NCI-H2107 treated with DMSO at 0.1 percent for 48 hours (cell line): ENCODE results near the gene TPO.
"Not testable (repeated sequence)": the region's sequence is repeated elsewhere in the genome, so short reads cannot be mapped to it uniquely, and the experiment has no call there.

Source experiments
- DNase-seq: peaks from one replicate; lab custom pipeline; 2025; ENCODE audit not compliant: unreplicated experiment; lab: John Stamatoyannopoulos, UW

Gene TPO

DNA sequence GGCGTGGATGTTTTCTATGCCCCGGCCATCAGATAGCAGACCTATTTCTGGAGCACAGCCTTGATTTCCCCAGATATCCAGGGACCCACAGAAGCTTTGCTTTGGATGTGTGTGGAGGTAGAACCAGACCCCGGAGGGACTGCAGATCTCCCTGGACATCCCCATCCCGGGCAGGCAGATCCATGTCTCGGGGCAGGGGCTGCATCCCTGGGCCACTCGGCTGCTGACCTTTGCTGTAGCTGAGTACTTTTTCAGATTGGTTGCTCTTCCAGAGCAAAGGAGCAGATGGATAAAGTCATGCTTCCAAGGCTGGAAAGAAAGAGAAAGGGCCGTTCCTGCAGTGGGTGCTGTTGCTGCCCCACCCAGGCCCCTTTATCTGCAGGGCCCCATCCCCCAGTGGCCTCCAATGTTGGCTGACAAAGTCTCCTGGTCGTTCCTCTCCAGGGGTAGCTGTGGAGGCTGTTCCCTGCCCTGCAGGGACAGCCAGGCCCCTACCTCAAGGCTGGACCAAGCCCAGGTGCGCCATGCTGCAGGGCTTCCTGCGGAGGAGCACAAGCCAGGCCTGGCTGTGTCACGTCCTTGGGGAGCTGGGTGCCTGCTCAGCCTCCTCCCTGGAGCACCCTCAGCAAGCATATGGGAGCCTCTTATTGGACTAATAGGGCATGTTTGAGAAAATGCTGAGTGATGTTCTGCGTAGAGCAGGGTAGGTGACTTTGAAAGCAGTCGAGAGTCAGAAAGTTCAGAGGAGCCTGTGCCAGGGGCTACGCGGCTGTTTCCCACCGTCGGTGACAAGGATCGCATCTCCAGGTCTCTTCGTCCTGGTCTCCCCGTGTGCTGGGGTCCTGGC, 68.4 kb downstream of the TPO start:
- DNase-seq: no peak

DNA sequence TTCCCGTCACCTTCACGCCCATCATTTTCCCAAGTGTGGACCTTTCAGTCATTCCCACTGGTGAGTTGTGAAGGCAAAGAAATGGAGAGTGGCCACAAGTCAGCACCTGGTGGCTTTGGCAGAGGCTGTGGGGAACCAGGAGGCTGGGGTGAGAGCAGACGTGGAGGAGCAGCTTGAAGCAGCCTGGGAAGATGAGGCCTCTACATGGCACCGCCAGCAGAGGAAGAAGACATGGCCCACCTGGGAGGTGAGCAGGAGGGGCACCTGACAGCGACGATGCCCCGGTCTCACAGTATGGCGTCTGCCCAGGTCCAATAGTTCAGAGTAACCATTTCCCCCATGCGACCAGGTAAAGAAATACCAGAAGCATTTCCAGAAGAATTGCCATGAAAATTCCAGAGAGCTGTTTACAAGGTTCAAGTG, 69.0 kb downstream of the TPO start:
- DNase-seq: no peak

DNA sequence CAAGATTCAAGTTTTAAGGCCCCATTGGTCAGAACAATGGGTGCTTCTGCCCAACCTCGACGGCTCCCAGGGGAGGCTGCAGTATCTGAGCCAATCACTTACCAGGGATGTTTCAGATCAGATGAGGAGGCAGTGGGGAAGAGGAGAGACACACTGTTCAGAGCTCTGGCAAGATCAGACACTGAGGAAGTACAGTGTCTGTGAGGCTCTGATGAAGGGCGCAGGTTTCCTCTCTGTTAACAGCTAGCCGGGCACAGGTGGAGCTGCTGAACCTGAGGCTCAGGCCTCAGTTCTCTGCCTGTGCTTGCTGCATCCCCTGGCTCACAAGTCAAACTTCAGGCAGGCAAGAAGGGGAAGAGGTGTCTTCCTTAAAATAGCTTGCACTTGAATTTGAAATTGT, 69.7 kb downstream of the TPO start:
- DNase-seq: no peak

DNA sequence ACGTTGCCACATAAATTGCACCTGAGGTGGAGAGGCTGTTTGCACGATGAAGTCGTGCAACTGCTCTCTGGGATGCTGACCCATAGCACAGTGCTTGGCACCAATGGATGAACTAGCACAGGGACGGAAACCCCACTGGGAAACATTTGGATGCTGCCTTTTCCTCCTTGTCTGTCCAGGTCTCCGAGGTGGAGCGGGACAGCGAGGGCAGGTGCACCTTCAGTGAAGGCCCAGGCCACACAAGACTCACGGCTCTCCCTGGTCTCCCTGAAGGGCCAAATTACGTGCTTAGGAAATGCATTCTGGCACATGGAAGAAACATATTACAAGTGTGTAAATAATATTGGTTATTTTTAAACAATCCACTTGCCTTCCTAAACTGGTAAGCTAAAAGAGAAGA, 70.3 kb downstream of the TPO start:
- no peak for DNase-seq

DNA sequence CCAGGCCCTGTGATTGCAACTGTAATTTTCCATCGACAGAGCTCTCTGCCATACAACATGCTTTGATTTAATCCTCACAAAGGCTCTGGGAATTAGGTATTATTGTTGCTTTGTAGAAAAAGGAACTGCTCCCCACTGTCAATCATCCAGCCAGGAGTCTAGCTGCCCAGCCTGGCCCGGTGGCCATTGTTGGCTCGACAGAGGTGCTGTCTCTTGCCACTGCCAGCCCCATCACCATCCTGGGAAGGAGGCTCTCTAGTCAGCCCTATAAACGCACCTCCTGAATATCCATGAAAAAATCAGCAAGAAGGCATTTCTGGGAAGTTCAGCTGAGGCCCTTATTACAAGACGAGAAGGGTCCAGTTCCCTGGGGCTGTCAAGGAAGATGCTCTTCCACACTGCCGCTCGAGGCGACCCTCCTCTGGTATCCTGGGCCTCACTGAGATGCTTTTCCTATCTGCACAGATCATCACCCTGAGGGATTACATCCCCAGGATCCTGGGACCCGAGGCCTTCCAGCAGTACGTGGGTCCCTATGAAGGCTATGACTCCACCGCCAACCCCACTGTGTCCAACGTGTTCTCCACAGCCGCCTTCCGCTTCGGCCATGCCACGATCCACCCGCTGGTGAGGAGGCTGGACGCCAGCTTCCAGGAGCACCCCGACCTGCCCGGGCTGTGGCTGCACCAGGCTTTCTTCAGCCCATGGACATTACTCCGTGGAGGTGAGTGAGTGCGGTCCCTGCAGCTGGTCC, 71.0 kb downstream of the TPO start:
- no peak for DNase-seq

DNA sequence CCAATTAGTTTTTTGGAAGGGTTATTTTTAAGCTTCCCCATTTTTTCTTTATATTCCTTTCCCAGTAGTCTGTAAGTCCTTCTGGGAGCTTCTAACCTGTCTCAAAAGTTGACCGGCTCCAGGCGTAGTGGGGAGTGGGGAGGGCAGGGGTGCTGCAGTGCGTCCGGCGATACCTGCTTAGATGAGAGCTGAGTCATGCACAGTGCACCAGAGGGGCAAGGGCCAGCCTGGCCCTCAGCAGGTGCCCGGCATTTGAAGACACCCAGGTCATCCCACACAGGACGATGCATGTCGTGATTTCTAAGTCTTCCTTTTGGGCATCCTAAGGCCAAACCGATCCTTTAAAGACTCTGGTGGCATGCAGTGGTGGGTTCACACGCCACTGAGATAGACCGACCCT, 73.4 kb downstream of the TPO start:
- no peak for DNase-seq

DNA sequence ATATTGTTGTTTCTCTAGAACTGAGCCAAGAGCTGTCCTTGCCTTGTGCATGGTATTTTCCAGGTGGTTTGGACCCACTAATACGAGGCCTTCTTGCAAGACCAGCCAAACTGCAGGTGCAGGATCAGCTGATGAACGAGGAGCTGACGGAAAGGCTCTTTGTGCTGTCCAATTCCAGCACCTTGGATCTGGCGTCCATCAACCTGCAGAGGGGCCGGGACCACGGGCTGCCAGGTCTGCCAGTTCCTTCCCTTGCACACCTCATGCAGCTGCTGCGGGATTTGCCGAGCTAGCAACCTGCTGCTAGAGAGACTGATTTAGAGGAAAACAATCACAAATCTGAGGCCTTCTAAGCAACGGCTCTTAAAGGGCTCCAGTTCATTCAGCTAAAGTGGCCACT, 74.5 kb downstream of the TPO start:
- DNase-seq: no peak

DNA sequence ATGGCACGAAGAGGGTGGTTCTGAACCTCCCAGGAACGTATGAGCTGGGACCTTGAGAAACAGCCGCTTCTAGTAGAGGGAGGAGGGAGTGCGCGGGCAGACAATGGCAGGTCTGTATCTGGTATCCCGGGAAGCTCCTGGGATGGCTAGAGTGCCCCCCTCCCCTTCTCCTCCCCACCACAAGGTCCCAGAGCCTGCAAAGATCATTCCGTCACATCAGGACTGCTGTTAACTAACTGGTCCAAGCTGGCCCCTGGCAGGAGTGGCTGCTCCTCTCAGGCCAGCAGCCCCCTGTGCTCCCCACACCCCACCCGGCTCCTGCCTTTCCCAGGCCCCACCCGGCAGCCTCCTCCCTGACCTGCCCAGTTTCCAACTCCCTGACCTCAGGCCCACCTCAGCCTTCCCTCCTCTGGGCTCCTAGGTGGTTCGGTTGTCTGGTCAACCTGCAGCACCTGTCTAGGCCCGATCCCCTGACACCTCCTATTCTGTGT, 75.0 kb downstream of the TPO start:
- DNase-seq: no peak

DNA sequence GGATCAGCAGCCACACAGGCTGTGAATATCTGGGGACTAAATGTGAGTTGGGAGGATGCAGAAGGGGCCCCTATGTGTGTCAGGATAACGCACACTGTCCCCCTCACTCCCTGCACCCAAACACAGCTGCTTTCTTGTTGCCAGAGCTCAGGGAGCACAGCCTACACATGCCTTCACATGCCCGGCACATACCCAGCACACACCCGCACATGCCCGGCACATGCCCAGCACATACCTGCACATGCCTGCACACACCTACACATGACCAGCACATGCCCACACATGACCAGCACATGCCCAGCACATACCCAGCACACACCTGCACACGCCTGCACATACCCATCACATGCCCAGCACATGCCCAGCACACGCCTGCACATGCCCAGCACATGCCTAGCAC, 75.6 kb downstream of the TPO start:
- DNase-seq: no peak

DNA sequence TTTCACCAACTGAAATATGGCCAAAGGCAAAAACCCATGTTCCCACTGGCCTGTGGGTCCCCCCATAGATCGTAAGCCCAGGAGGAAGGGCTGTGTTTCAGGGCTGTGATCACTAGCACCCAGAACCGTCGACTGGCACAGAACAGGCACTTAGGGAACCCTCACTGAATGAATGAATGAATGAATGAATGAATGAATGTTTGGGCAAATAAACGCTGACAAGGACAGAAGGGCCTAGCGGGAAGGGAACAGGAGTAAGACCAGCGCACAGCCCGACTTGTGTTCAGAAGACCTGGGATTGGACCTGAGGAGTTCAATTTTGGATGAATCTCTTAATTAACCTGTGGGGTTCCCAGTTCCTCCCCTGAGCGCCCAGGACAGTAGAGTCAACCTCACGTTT, 76.2 kb downstream of the TPO start:
- no peak for DNase-seq

DNA sequence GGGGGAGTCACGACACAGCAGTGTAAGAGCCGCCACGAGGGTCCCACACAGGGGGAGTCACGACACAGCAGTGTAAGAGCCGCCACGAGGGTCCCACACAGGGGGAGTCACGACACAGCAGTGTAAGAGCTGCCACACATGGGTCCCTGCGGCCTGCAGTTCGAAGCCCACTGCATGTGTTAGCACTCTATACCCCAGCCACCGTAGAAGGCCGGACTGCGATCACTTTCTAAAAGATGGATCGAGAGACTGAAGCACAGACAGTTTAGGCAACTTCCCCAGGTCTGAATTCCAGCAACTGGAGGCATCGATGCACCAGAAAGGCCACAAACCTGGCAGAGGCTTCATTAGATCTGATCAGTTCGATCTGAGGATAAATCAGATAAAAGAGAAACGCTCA, 77.1 kb downstream of the TPO start:
- not testable (repeated sequence) for DNase-seq

DNA sequence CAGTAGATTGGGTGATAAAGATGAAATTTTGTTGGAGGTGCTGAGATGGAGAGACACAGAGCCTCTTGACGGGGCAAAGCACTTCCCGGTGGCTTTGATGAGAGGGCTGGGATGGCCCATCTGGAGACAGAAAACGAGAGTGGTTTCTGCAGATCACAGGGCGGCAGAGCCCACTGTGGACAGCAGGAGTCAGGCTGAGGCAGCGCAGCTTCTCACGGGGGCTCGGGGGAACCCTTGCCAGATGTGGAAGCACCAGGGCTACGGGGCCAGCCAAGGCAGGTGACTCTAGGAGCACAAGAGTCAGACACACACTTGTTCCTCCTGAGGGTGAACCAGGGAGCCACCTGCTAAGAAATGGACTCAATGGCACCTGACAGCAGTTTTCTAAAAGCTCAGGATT, 78.5 kb downstream of the TPO start:
- DNase-seq: no peak

DNA sequence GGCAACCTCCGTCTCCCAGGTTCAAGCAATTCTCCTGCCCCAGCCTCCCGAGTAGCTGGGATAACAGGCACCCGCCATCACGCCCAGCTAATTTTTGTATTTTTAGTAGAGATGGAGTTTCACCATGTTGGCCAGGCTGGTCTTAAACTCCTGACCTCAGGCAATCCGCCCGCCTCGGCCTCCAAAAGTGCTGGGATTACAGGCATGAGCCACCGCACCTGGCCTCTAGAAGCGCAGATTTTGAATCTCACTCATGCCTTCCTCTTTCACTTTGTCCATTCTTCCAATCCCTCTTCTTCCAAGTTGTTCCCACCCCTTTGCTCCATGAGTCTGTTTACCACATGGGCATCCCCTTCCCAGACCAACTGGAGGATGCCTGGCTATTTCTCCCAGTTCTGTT, 79.0 kb downstream of the TPO start:
- DNase-seq: not testable (repeated sequence)

DNA sequence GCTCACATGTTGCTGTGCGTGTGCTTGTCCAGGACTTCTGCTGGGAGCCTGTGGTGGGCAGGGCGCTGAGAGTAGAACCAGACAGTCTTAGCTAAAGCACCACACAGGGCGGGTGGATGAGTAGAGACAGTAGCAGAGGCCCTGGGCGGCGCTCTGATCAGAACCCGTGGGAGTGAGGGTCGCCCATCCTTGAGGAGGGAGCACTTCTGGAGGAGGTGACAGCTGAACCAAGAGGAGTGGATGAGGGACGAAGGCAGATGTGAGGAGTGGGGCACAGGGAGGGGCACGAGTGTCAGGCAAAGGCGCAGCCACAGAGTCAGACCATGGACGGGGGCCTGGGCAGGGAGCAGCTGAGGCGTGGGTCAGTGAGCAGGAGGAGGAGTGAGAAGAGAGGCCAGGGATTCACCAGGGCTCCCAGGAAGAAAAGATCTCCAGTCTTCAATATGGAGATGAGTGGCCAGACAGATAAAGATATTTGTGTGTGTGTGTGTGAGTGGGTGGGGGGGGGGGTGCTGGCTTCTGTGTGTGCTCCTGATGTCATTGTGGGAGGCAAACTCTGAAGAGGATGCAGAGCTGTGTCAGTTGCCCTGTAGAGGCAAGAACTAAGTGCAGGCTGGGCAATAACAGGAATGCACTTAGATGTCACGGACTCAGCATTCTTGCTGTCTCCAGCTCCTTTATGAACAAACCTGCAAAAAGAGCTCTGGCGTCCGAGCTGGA, 79.6 kb downstream of the TPO start:
- no peak for DNase-seq

DNA sequence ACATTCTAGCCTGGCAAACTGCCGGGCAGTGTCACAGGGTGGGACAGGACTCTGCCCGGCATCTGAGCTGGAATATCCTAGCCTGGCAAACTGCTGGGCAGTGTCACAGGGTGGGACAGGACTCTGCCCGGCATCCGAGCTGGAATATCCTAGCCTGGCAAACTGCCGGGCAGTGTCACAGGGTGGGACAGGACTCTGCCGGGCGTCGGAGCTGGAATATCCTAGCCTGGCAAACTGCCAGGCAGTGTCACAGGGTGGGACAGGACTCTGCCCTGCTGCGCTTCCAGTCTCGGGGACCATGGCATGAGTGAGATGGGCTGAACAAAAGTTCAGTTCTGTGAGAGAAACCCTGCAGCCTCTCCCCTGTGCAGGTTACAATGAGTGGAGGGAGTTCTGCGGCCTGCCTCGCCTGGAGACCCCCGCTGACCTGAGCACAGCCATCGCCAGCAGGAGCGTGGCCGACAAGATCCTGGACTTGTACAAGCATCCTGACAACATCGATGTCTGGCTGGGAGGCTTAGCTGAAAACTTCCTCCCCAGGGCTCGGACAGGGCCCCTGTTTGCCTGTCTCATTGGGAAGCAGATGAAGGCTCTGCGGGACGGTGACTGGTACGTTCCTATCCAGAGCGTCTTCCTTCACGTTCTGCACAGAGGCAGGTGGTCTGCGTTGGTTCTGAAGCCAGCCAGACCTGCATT, 80.3 kb downstream of the TPO start:
- DNase-seq: no peak

DNA sequence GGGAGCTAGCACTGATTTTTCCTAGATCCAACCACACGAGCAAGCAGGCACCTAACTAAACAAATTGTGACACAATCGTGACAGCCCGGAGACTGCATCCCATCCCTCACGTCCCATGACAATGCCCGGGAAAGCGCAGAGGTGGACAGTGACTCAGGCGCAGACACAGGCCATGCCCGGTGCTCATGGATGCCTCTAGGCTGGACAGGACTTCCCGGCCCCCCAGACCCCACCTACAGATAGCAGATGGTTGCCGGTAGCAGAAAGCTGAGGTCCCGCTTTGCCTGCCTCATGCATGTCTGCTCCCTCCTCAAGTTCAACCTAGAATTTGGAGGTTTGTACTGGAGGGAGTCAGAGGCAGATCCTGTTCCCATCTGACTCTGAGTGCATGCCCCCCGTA, 81.0 kb downstream of the TPO start:
- DNase-seq: no peak

DNA sequence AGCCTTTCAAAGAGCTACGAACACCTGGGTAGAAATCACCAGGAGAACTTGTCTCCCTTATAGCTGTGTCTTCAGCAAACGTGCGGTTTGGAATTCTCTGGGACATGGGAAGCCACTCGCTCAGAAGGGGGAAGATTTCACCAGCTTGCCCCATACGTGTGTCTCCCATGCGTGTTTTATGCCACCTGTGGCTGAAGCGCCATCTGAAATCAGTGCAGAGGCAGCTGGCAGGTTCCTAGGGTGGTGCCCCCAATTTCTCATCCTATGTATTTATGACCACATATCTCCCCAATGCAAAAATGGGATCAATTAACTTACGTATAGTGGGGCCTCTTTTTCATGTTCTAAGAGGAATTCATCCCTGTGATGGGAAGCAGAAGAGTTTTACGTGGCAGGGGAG, 81.6 kb downstream of the TPO start:
- no peak for DNase-seq

DNA sequence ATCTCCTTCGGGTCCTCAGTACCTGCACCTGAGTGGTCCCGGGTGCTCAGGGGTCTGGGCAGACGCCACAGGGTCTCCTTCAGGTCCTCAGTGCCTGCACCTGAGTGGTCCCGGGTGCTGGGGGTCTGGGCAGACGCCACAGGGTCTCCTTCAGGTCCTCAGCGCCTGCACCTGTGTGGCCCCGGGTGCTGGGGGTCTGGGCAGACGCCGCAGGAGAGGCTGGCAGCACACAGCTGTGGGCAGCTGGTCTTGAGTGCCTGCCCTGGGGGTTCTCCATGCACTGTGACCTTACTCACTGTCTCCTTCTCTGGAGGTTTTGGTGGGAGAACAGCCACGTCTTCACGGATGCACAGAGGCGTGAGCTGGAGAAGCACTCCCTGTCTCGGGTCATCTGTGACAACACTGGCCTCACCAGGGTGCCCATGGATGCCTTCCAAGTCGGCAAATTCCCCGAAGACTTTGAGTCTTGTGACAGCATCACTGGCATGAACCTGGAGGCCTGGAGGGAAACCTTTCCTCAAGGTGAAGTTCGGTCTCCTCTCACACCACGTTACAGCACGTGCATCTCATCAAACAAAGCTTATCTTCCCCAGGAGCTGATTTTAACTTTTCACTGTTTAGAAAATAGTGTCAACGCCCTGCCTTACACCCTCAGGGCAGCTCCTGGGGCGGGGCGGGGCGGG, 82.6 kb downstream of the TPO start:
- no peak for DNase-seq

DNA sequence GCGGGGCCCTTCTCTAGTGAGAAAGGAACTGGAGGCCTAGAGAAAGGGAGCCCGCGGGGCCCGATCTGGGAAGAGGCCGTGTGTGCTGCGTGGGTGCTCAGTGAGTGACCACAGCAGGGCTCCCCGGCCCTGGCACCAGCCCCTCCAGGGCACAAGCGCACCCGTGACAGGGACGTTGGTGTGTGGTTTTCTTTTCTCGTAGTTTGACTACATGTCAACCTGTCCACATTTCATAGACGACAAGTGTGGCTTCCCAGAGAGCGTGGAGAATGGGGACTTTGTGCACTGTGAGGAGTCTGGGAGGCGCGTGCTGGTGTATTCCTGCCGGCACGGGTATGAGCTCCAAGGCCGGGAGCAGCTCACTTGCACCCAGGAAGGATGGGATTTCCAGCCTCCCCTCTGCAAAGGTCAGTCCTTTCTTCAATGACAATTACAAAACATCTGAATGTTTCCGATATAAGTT, 83.1 kb downstream of the TPO start:
- DNase-seq: no peak

DNA sequence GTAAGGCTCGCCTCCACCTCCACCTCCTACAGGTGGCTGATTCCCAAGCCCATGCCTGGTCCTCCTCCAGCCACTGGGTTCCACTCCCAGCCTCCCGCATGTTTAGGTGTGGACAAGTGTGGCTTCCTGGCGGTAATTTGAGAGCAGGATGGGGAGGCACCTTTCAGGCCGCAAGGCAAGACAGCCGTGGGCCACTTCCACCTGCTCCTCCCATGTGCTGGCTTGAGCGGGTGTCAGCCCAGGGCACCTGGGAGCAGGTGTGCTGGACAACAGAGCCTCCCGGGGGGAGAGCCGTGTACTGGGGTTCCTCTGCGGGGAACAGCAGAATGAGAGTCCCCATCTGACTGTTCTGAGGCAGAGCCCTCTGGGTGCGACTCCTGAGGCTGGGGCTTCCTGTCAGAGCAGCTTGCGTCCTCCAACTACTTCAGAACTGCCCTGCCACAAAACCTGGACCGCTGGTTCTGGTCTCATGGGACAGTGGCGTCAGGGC, 83.9 kb downstream of the TPO start:
- peak; percentile 50 for DNase-seq
